ENCODE measurements around the gene UQCRC1.

UQCRC1 gene

GRCh38 chr3:48633256-48633655, 23.8 kb upstream of the UQCRC1 start:
- no peak for DNase-seq

DNA sequence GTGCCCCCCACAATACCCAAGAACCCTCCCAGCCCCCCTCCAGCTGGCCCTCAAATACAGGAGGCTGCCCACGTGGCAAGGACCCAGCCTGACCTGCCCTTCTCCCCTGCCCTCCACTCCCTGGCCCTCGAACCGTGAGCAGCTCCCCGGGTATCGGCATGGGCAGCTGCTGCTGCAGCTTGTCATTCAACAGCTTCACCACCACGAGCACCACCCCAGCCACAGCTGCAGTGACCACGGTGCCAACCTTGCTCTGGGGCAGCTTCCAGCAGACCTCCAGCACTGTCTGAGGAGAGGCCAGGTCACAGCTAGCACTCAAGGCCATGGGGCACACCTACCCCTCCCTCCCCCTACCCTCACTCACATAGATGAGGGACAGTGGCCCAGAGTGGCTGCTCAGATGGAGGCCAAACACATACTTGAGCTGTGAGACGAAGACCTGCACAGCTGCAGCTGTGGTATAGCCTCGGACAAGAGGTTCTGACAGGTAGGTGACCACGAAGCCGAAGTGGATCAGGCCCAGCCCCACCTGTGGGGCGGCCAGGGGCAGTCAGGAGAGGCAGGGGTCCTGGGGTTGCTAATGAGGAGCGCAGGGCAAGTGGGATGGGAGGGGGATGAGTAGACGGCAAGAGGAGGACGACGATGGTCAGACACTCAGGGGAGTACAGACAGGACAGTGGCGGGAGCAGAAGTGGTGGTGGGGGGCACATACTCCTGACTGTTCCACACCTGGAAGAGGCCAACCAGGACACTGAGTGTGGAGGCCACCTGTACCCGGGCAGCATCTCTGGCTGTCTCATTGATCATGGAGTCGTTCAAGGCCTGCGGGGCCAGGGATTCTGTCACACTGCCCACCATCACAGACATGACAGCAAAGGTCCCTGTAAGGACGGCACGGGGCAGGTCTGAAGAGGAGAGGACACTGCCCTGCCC, 22.3 kb upstream of the UQCRC1 start:
- DNase-seq, result no peak

GRCh38 chr3:48630833-48631232, 21.4 kb upstream of the UQCRC1 start:
- no peak for DNase-seq

DNA sequence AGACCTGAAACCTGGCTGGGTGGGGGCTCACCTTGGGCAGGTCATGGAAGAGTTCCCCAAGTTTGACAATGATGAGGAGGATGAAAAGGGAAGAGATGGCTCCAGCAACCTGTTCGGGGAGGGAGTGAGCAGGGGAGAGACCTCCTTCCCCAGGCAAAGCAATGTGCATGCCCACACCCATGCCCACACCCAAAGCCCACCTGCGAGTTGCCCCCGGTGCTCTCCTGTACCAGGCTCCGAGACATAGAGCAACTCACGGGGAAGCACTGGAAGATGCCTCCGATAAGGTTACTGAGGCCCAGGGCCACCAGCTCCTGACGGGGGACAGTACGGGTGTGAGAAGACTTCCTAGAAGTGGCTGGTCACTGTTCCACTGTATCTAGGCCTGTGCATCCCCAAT, 21.0 kb upstream of the UQCRC1 start:
- no peak for DNase-seq

DNA sequence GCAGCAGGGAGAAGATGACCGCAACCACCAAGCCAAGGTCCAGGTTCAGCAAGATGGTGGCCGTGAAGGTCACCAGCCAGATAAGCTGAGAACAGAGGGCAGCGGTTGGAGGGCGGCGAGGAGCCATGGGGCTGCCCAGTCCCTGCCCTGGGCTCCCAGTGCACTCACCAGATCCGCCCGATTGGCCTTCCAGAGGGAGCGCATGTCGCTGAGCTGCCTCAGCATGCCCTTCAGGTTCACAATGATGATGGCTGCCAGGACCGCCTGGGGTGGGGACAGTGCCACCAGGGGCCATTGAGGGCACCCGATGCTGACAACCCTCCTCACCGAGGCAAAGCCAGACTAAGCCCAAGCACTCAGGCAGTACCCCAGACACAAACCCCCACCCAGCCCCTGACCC, 20.4 kb upstream of the UQCRC1 start:
- no peak for DNase-seq

GRCh38 chr3:48628277-48629017, 19.0 kb upstream of the UQCRC1 start:
- no peak for DNase-seq

- DNase-seq, result no peak
Measured at GRCh38 chr3:48625600-48625999, 16.2 kb upstream of the UQCRC1 start.

DNA sequence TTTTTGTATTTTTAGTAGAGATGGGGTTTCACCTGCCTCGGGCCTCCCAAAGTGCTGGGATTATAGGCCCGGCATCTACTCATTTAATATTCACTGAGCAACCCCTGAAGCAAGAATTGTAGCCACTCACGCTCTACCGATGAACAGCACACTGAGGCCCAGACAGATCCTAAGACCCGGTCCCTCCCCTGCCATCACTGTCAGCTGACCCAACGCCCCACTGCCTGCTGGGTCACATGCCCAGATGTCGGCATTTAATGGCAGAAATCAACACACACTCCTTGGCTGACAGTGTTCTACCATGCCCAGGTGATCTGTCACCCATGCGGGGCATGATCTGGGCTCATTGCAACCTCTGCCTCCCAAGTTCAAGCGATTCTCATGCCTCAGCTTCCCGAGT, 15.3 kb upstream of the UQCRC1 start:
- no peak for DNase-seq

- no peak for DNase-seq
Measured at GRCh38 chr3:48623851-48624547, 14.6 kb upstream of the UQCRC1 start.

- no peak for DNase-seq
Measured at GRCh38 chr3:48621461-48621869, 12.0 kb upstream of the UQCRC1 start, which contains the start of gene TMEM89. Gene TMEM89 (minus strand): TSS chr3:48621769. CDS start chr3:48621756, 13 bp downstream.

DNA sequence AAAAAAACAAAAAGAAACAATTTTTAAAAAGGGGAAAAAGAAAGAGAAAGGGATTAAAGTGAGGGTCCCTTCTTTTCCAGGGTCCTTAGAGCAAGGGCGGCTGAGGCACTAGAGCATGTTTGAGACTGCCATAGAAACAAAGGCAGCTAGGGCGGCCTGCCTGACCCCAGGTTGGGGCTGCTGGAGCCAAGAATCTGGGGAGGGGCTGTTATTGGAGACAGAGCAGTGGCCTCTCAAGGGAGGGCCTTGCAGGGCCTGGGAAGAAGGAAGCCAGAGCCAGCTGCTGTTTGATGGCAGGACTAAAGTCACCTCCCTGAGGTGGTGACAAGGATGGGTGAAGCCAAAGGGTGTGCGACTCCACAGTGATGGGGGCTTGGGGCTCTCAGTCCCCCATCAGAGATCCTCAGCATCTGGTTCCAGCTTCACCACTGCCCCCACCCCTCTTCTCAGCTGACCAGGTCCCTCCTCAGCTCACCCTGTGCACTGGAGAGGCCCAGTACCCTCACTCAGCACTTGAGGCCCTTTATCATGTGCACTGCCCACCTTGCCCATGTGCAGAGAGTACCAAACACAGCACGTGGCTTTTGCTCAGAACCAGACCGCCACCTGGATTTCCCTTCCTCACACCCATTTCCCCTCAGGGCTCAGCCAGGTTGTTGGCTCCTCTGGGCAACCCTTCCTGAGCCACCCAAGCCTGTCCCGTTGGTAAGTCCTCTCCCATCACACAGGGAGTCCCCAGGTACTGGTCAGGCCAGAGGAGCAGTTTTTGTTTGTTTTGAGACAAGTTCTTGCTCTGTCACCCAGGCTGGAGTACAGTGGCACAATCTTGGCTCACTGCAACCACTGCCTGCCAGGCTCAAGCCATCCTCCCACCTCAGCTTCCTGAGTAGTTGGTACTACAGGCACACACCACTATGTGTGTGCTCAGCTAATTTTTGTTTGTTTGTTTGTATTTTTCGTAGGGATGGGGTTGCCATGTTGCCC, 10.4 kb upstream of the UQCRC1 start:
- no peak for DNase-seq

- no peak for DNase-seq
Measured at GRCh38 chr3:48617559-48617958, 8.1 kb upstream of the UQCRC1 start.

- no peak for DNase-seq
Measured at GRCh38 chr3:48614044-48614443, 4.6 kb upstream of the UQCRC1 start.

DNA sequence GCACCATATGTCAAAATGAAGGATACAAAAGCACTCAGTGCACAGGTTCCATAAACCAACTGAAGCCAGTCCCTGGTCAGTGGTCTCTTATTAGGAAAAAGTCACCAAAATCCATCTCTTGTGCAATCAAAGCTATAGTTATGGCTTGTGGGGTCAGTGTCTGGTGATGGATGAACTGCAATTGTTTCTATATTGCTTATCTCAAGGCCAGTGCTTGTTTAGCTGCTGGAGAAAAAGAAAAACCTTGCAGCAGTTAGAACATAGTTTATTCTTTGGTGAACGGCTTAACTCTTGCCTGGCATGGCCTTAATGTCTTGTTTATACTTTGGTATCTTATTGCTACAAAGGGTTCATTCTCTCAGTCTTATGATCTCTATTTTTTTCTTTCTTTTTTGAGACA, 2.9 kb upstream of the UQCRC1 start:
- no peak for DNase-seq

DNA sequence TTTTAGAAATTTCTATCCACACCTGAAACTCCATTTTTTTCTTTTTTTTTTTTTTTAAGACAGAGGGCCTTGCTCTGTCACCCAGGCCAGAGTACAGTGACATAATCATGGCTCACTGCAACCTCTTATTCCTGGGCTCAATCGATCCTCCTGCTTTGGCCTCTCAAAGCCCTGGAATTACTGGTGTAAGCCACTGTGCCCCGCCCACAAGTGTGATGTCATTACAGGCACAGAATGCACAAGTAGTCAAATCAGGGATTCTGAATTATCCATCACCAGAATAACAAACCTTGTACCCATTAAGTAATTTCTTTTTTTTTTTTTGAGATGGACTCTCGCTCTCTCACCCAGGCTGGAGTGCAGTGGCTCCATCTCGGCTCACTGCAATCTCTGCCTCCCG, 1.9 kb downstream of the UQCRC1 start:
- no peak for DNase-seq

DNA sequence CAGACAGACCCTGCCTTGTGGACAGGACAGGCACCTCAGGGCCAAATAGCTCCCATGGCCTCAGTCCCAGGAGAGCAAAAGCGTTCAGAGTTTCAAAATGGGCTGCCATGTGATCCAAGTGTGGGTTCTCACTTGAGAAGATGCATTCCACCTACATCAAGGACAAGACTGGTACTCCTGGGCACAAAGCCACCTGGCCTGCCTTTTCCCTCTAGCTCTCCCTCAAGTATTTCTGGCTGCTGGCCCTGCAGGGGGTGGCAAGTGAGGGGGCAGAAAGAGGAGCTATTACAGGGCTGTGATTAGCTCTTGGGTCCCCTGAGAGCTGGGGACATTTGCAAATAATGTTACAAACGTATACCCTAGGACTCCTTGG, 7.8 kb downstream of the UQCRC1 start:
- no peak for DNase-seq

- no peak for DNase-seq
Measured at GRCh38 chr3:48600711-48601621, 8.5 kb downstream of the UQCRC1 start.

DNA sequence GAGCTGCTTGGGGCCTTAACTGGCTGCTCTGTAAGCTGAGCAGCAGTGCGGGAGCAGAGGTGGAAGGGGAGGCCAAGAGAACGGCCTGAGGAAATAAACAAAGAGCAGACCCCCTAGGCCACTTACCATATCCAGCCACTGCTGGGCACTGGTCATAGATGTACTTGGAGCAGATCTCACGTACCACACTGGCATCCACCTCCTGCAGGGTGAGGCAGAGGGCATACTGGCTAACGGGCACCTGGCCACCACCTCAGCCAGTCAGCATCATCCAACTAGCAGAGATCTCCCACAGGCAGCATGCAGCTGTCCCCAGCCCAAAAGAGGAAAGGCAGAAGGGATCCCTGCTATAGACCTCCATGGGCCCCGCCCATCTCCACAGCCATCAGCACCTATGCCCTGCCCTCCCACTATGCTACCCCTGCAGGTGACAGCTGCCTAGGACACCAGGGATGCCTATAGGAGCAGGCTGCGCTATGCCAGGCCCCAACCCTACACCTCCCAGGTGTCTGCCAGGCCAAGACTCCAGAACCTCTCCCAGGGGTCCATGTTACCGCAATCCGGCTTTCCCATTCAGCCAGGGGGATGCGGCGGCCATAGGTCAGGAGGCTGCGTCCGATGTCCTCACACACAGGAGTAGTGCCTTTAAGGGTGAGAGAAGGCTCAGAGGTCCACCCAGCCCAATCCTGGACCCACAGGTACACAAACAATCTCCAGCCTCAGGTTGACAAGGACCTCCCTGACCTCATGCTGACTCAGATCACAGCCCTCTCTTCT, 9.7 kb downstream of the UQCRC1 start:
- DNase-seq, result no peak

DNA sequence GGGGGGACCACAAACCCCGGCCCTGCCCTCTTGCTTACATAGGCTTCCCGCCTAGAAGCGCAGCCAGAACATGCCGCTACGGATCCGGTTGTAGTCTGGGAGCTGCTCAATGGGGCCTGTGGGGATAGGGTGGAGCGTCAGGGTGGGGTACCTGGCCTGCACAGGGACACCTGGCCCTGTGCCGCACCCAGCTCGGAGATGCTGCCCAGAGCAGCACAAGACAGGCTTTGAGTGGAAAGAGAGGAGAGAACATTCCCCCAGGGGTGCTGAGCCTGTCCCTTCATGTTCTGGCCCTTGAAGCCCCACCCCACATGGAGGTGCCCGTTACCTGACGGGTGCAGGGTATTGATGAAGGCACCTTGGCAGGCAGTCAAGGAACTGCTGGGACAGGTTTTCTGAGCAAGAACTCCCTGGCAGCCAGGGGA, 10.4 kb downstream of the UQCRC1 start:
- DNase-seq, result no peak
